Measurements from ENCODE around the gene C1orf167. TPM values are rescaled to one million over a fixed set of nuclear protein-coding genes. Genes with fewer than 3 reads are reported as not detected.

C1orf167 gene
- polyA plus RNA-seq, 1 experiment: 0.11 TPM

- no peak for TF ChIP-seq CTCF (IDR thresholded peaks at IDR 0.05; ENCODE audit: low read depth, low read length)
- Histone ChIP-seq H3K4me3 (ENCODE audit: low read depth, low read length) (no peak overlapping the region), H3K27ac (ENCODE audit: low read depth, low read length) (no peak overlapping the region), H3K27me3 (ENCODE audit: control insufficient read depth, insufficient read depth, low read length) (no peaks in the 10 kb centered on the region), H3K9me3 (ENCODE audit: control insufficient read depth, insufficient read depth, low read length) (no peaks in the 10 kb centered on the region)
- CTCF ChIA-PET: no interaction called here
- DNase-seq (ENCODE audit: low read depth, low spot score): no peak
- POLR2A ChIA-PET: no interaction called here
Measured at GRCh38 chr1:11746092-11746491, 15.9 kb upstream of the C1orf167 start.

DNA sequence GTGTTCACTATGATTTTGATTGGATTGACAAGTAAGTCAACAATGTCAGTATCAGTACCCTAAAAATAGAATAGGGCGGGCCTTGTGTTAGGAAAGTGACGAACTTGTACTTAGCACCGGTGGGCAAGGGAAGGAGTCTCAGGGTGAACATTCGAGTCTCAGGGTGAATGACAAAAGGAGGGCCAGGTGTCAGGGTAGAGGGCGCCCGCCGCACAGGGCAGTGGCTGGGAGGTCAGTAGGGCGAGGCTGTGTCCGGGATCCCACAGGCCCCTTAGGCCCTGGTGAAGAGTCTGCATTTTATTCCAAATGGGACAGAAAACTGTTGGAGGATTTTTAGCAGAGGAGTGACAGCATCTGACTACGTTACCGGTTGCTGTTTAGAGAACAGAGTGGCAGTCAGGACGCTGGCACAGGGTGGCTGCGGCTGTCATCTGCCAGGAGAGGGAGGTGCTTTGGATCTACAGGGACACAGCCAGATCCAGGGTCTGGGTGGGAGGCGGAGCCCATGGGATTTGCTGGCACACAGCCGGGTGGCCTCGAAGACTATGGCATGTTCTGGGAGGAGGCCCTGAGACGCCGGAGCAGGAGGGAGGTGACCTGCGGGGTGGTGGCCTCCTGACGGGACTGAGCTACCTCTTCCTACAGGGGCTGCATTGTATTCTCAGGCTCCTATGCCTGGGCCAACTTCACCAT lies 15.1 kb upstream of the C1orf167 start:
- Histone ChIP-seq H3K9me3 (ENCODE audit: control insufficient read depth, insufficient read depth, low read length) (no peaks in the 10 kb centered on the region), H3K4me3 (ENCODE audit: low read depth, low read length) (no peak overlapping the region), H3K27me3 (ENCODE audit: control insufficient read depth, insufficient read depth, low read length) (no peaks in the 10 kb centered on the region), H3K27ac (ENCODE audit: low read depth, low read length) (no peak overlapping the region)
- ChIA-PET POLR2A (no interaction called here), CTCF (no interaction called here)
- TF ChIP-seq CTCF (IDR thresholded peaks at IDR 0.05; ENCODE audit: low read depth, low read length): no peak
- DNase-seq (ENCODE audit: low read depth, low spot score): no peak

DNA sequence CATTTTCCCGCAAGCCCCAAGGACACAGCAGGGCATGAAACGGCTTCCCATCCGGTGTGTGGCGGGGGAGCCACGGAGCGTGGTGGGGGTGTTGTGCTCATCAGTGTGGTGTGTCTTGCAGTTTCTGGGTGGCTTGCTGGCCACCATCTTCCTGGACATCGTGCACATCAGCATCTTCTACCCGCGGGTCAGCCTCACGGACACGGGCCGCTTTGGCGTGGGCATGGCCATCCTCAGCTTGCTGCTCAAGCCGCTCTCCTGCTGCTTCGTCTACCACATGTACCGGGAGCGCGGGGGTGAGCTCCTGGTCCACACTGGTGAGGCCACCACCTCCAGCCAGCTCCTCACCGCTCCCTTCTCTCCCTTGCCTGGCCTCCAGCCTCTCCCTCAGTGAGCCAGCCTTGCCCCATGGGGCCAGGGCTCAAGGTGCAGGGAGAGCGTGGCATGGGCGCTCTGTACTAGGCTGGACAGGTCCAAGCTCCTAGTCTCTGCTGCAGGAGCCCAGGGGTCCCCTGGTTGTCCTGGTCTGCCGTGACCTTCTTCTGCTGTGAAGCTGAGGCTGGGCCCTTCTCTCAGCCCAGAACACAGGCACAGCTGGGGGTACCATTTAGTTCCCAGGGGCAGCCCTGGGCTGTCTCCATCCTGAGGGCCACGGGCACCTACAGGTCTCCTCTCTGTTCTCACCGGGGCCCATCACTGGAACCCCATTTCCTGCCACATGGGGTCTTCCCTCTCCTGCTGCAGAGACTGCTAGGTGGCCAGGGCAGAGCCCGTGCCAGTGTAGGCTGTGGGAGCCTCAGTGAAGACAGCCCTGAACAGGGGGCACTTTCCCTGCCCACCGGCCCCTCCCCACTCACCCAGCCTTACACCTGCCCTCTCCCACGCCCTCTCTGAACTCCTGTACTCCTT lies 13.4 kb upstream of the C1orf167 start:
- Histone ChIP-seq H3K4me3 (ENCODE audit: low read depth, low read length) (no peak overlapping the region), H3K27me3 (ENCODE audit: control insufficient read depth, insufficient read depth, low read length) (no peaks in the 10 kb centered on the region), H3K9me3 (ENCODE audit: control insufficient read depth, insufficient read depth, low read length) (no peaks in the 10 kb centered on the region), H3K27ac (ENCODE audit: low read depth, low read length) (no peak overlapping the region)
- ChIA-PET POLR2A (interaction anchor here (0.6 kb wide), 1 partner anchor 28 kb away, joined by 4 read pairs; no protein-coding TSS in a partner anchor), CTCF (interaction anchor here (0.6 to 1.3 kb wide), 2 partner anchors 11 to 99 kb away, joined by 3 to 4 read pairs; no protein-coding TSS in a partner anchor)
- no peak for TF ChIP-seq CTCF (IDR thresholded peaks at IDR 0.05; ENCODE audit: low read depth, low read length)
- DNase-seq (ENCODE audit: low read depth, low spot score): no peak

DNA sequence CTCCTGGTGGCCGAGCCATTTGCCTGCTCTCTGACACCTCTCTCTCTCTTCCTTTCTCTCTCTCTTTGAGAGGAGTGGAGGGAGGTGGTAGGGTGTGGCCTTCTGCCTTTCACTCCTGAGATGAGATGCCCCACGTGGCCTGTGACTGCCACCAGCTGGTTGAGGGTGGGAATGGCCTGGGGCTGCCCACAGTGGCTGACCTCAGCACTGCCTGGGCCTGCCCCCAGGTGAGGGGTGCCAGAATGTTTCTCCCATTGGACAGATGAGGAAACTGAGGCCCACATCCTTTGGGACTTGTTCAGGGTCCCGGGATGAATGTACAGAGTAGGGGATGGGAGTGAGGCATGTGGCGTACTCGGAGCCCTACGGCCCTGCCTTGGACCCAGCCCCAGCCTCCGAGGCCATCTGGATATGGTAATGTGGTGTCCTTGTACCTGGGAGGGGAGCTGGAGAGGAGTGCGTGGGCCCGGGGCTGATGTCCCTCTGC lies 12.7 kb upstream of the C1orf167 start:
- ChIA-PET CTCF (interaction anchor here (0.5 to 1.3 kb wide), 3 partner anchors 12 to 198 kb away, joined by 4 read pairs; no protein-coding TSS in a partner anchor), POLR2A (no interaction called here)
- no peaks in the 10 kb centered on the region for H3K9me3 ChIP-seq (ENCODE audit: control insufficient read depth, insufficient read depth, low read length)
- no peak overlapping the region for H3K4me3 ChIP-seq (ENCODE audit: low read depth, low read length)
- no peak overlapping the region for H3K27ac ChIP-seq (ENCODE audit: low read depth, low read length)
- peak; percentile 43 for TF ChIP-seq CTCF (IDR thresholded peaks at IDR 0.05; ENCODE audit: low read depth, low read length)
- no peaks in the 10 kb centered on the region for H3K27me3 ChIP-seq (ENCODE audit: control insufficient read depth, insufficient read depth, low read length)
- no peak for DNase-seq (ENCODE audit: low read depth, low spot score)
